GM23338 (cell line): Measurements from ENCODE around the gene APBA1. TPM values are rescaled to one million over a fixed set of nuclear protein-coding genes. Genes with fewer than 3 reads are reported as not detected.

Experiments
- ATAC-seq: fragments of 200-7000 bp; cut with Tn5 transposase; 3 replicates; pipeline ENCODE4 v1.9.1; 2020
- DNase-seq: peaks from one replicate; pipeline ENCODE4 v3.0.0-alpha.2; 2015; ENCODE audit warnings: low spot score
- H2AFZ ChIP-seq: fragments of 200-600 bp; sonication (generic); 2 replicates; pipeline ENCODE4 v1.8.0; 2016; ENCODE audit warnings: antibody characterized with exemption, mild to moderate bottlenecking, moderate library complexity
- H3F3A ChIP-seq: fragments of 200-600 bp; sonication (generic); replicated peaks from 2 replicates; pipeline ENCODE4 v1.8.0; 2017; ENCODE audit warnings: antibody characterized with exemption, mixed run types, low read depth
- H3K27ac ChIP-seq: fragments of 200-600 bp; sonication (generic); 2 replicates; pipeline ENCODE4 v1.6.1; 2016; ENCODE audit warnings: low read depth
- H3K27me3 ChIP-seq: fragments of 200-600 bp; sonication (generic); 2 replicates; pipeline ENCODE4 v1.8.0; 2016; ENCODE audit warnings: mild to moderate bottlenecking, mixed run types, moderate library complexity; ENCODE audit not compliant: insufficient read depth
- H3K36me3 ChIP-seq: fragments of 200-600 bp; sonication (generic); 2 replicates; pipeline ENCODE4 v1.8.0; 2016; ENCODE audit warnings: mild to moderate bottlenecking; ENCODE audit not compliant: insufficient read depth
- H3K4me1 ChIP-seq: fragments of 200-600 bp; sonication (generic); 2 replicates; pipeline ENCODE4 v1.8.0; 2016; ENCODE audit warnings: mild to moderate bottlenecking, moderate library complexity; ENCODE audit not compliant: insufficient read depth
- H3K4me2 ChIP-seq: fragments of 200-600 bp; sonication (generic); 2 replicates; pipeline ENCODE4 v1.7.1; 2017; ENCODE audit warnings: mixed run types
- H3K4me3 ChIP-seq: fragments of 200-600 bp; sonication (generic); 2 replicates; pipeline ENCODE4 v1.6.1; 2016; ENCODE audit warnings: mixed run types
- H3K79me2 ChIP-seq: fragments of 200-600 bp; sonication (generic); replicated peaks from 2 replicates; pipeline ENCODE4 v1.8.0; 2017; ENCODE audit warnings: mild to moderate bottlenecking; ENCODE audit not compliant: insufficient read depth
- H3K9me2 ChIP-seq: fragments of 200-600 bp; sonication (generic); 2 replicates; pipeline ENCODE4 v1.8.0; 2017; ENCODE audit not compliant: insufficient read depth
- H4K20me1 ChIP-seq: fragments of 200-600 bp; sonication (generic); replicated peaks from 2 replicates; pipeline ENCODE4 v1.8.0; 2017; ENCODE audit warnings: mild to moderate bottlenecking; ENCODE audit not compliant: insufficient read depth
- H3K27ac Mint-ChIP-seq: 2 replicates; pipeline ENCODE4 v1.8.0; 2020; ENCODE audit warnings: inconsistent platforms, mild to moderate bottlenecking, moderate library complexity, mixed read lengths
- H3K27me3 Mint-ChIP-seq: 3 replicates; pipeline ENCODE4 v1.8.0; 2022; ENCODE audit warnings: low read depth, mild to moderate bottlenecking, moderate library complexity, mixed read lengths, inconsistent platforms; ENCODE audit not compliant: insufficient read depth, poor library complexity
- H3K36me3 Mint-ChIP-seq: 3 replicates; pipeline ENCODE4 v1.8.0; 2021; ENCODE audit warnings: low read depth, mild to moderate bottlenecking, inconsistent platforms, moderate library complexity, mixed read lengths
- H3K4me1 Mint-ChIP-seq: 3 replicates; pipeline ENCODE4 v1.8.0; 2020; ENCODE audit warnings: mild to moderate bottlenecking, inconsistent platforms, mixed read lengths
- H3K4me3 Mint-ChIP-seq: 3 replicates; pipeline ENCODE4 v1.8.0; 2021; ENCODE audit warnings: moderate library complexity, mild to moderate bottlenecking, inconsistent platforms, mixed read lengths
- H3K9me3 Mint-ChIP-seq: 3 replicates; pipeline ENCODE4 v1.8.0; 2020; ENCODE audit warnings: moderate library complexity, mild to moderate bottlenecking, inconsistent platforms, mixed read lengths
- CREB1 ChIP-seq: fragments of 250-450 bp; sonication (Bioruptor Pico); IDR thresholded peaks from 2 replicates; pipeline ENCODE4 v1.5.0; 2020; ENCODE audit warnings: low read depth, mild to moderate bottlenecking, moderate library complexity
- EZH2 ChIP-seq: fragments of 200-600 bp; sonication (generic); IDR thresholded peaks from one replicate; pipeline ENCODE4 v1.8.0; 2017; ENCODE audit warnings: antibody characterized with exemption, mild to moderate bottlenecking, low read depth; ENCODE audit not compliant: unreplicated experiment
- EZH2phosphoT487 ChIP-seq: fragments of 200-600 bp; sonication (generic); IDR thresholded peaks from one replicate; pipeline ENCODE4 v1.8.1; 2018; ENCODE audit warnings: antibody characterized with exemption; ENCODE audit not compliant: unreplicated experiment
- JUNB ChIP-seq: IDR thresholded peaks from one replicate; pipeline ENCODE4 v1.6.1; 2016; ENCODE audit warnings: antibody characterized with exemption; ENCODE audit not compliant: unreplicated experiment
- NANOG ChIP-seq: IDR thresholded peaks from 2 replicates; pipeline ENCODE4 v1.6.1; 2016; ENCODE audit warnings: antibody characterized with exemption, borderline replicate concordance
- POLR2AphosphoS5 ChIP-seq: IDR thresholded peaks from 2 replicates; pipeline ENCODE4 v1.6.1; 2016; ENCODE audit warnings: antibody characterized with exemption, low read depth
- STAT1 ChIP-seq: IDR thresholded peaks from one replicate; pipeline ENCODE4 v1.6.1; 2016; ENCODE audit warnings: antibody characterized with exemption; ENCODE audit not compliant: unreplicated experiment
- ZNF114 ChIP-seq: fragments of 250-450 bp; sonication (Bioruptor Pico); IDR thresholded peaks from 2 replicates; pipeline ENCODE4 v1.5.0; 2020; ENCODE audit warnings: mild to moderate bottlenecking, moderate library complexity
- ZNF331 ChIP-seq: fragments of 250-450 bp; sonication (Bioruptor Pico); IDR thresholded peaks from 2 replicates; pipeline ENCODE4 v1.5.0; 2020; ENCODE audit warnings: low read depth, mild to moderate bottlenecking, moderate library complexity
- polyA plus RNA-seq: library from polyadenylated mRNA; unstranded; fragments of >200 nt; fragmentation: Nextera tagmentation; extraction: Ambion mirVana; gene quantifications from 2 replicates; pipeline ENCODE4 v1.2.1, GENCODE V29; 2016
- total RNA-seq: library from RNA; depleted of rRNA; stranded (reverse); fragments of >200 nt; shearing (Covaris generic); gene quantifications from 2 replicates; pipeline ENCODE4 v1.2.3, GENCODE V29; 2014
- TF ChIP-seq, protein P1 (sequence below), 2 experiments: fragments of 200-600 bp in 1 of 2; sonication (generic) in 1 of 2; conservative IDR thresholded peaks; 2 replicates each; pipeline versions ENCODE4 v1.5.1 to v1.6.1; 2016 to 2017; ENCODE audit warnings: antibody characterized with exemption in 2 of 2, low read depth in 2 of 2, mild to moderate bottlenecking in 2 of 2, moderate library complexity in 1 of 2
- TF ChIP-seq, protein P2 (sequence below): IDR thresholded peaks from 2 replicates; pipeline ENCODE4 v1.6.1; 2016; ENCODE audit warnings: antibody characterized with exemption
- TF ChIP-seq, protein P3 (sequence below): fragments of 250-450 bp; sonication (Bioruptor Pico); IDR thresholded peaks from 2 replicates; pipeline ENCODE4 v1.5.0; 2020; ENCODE audit warnings: mild to moderate bottlenecking, moderate library complexity
- TF ChIP-seq, protein P4 (sequence below): IDR thresholded peaks from one replicate; pipeline ENCODE4 v1.6.1; 2018; ENCODE audit warnings: antibody characterized with exemption; ENCODE audit not compliant: unreplicated experiment

The APBA1 gene
- total and polyA plus RNA-seq, 2 experiments from 2014 or later, result 0.26 to 1.0 TPM

DNA sequence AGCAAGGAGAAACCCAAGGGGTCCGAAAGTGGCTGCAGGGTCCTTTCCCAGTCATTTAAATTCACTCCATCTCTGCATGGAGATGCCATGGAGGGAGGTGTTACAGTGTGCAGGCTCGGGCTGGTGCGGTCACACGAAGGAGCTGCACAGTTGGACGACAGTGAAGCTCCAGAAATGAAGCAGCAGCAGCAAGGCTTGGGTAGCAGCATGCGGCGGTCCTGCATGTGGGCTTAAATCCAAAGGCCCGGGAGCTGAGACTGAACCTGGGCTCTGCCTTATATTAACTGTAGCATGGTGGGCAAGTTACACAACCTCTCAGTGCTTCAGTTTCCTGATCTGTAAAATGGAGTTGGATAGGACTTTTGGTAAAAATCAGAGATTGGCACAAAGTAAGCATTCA lies 51.4 kb downstream of the APBA1 start:
- H3K4me1 Mint-ChIP-seq, result peaks cover 2% of the 10 kb centered on the region; the same call in 1 of the 3 replicates
- Histone ChIP-seq H3K79me2 (no peaks in the 10 kb centered on the region), H3K4me1 (peaks cover 9% of the 10 kb centered on the region; the same call in 1 of the 2 replicates), H3K9me2 (peaks cover 6% of the 10 kb centered on the region; the same call in 1 of the 2 replicates), H3K4me2 (no peak overlapping the region), H3K27ac (no peak overlapping the region), H3K36me3 (no peaks in the 10 kb centered on the region), H3K27me3 (no peaks in the 10 kb centered on the region), H3K4me3 (no peak overlapping the region), H3F3A (no peaks in the 10 kb centered on the region), H2AFZ (no peak overlapping the region), H4K20me1 (no peaks in the 10 kb centered on the region)
- ATAC-seq (no peak), DNase-seq (no peak)
- H3K36me3 Mint-ChIP-seq, result no peaks in the 10 kb centered on the region
- H3K9me3 Mint-ChIP-seq, result no peaks in the 10 kb centered on the region
- no peak overlapping the region for H3K4me3 Mint-ChIP-seq
- no peaks in the 10 kb centered on the region for H3K27me3 Mint-ChIP-seq
- TF ChIP-seq, protein P1, sequence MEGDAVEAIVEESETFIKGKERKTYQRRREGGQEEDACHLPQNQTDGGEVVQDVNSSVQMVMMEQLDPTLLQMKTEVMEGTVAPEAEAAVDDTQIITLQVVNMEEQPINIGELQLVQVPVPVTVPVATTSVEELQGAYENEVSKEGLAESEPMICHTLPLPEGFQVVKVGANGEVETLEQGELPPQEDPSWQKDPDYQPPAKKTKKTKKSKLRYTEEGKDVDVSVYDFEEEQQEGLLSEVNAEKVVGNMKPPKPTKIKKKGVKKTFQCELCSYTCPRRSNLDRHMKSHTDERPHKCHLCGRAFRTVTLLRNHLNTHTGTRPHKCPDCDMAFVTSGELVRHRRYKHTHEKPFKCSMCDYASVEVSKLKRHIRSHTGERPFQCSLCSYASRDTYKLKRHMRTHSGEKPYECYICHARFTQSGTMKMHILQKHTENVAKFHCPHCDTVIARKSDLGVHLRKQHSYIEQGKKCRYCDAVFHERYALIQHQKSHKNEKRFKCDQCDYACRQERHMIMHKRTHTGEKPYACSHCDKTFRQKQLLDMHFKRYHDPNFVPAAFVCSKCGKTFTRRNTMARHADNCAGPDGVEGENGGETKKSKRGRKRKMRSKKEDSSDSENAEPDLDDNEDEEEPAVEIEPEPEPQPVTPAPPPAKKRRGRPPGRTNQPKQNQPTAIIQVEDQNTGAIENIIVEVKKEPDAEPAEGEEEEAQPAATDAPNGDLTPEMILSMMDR (conservative IDR thresholded peaks at IDR 0.05; ENCODE audit: low read depth in 2 of 2), result no peak
- TF ChIP-seq, protein P2, sequence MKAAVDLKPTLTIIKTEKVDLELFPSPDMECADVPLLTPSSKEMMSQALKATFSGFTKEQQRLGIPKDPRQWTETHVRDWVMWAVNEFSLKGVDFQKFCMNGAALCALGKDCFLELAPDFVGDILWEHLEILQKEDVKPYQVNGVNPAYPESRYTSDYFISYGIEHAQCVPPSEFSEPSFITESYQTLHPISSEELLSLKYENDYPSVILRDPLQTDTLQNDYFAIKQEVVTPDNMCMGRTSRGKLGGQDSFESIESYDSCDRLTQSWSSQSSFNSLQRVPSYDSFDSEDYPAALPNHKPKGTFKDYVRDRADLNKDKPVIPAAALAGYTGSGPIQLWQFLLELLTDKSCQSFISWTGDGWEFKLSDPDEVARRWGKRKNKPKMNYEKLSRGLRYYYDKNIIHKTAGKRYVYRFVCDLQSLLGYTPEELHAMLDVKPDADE, result no peak
- TF ChIP-seq EZH2, result no peak
- no peak for TF ChIP-seq NANOG
- TF ChIP-seq, protein P3, sequence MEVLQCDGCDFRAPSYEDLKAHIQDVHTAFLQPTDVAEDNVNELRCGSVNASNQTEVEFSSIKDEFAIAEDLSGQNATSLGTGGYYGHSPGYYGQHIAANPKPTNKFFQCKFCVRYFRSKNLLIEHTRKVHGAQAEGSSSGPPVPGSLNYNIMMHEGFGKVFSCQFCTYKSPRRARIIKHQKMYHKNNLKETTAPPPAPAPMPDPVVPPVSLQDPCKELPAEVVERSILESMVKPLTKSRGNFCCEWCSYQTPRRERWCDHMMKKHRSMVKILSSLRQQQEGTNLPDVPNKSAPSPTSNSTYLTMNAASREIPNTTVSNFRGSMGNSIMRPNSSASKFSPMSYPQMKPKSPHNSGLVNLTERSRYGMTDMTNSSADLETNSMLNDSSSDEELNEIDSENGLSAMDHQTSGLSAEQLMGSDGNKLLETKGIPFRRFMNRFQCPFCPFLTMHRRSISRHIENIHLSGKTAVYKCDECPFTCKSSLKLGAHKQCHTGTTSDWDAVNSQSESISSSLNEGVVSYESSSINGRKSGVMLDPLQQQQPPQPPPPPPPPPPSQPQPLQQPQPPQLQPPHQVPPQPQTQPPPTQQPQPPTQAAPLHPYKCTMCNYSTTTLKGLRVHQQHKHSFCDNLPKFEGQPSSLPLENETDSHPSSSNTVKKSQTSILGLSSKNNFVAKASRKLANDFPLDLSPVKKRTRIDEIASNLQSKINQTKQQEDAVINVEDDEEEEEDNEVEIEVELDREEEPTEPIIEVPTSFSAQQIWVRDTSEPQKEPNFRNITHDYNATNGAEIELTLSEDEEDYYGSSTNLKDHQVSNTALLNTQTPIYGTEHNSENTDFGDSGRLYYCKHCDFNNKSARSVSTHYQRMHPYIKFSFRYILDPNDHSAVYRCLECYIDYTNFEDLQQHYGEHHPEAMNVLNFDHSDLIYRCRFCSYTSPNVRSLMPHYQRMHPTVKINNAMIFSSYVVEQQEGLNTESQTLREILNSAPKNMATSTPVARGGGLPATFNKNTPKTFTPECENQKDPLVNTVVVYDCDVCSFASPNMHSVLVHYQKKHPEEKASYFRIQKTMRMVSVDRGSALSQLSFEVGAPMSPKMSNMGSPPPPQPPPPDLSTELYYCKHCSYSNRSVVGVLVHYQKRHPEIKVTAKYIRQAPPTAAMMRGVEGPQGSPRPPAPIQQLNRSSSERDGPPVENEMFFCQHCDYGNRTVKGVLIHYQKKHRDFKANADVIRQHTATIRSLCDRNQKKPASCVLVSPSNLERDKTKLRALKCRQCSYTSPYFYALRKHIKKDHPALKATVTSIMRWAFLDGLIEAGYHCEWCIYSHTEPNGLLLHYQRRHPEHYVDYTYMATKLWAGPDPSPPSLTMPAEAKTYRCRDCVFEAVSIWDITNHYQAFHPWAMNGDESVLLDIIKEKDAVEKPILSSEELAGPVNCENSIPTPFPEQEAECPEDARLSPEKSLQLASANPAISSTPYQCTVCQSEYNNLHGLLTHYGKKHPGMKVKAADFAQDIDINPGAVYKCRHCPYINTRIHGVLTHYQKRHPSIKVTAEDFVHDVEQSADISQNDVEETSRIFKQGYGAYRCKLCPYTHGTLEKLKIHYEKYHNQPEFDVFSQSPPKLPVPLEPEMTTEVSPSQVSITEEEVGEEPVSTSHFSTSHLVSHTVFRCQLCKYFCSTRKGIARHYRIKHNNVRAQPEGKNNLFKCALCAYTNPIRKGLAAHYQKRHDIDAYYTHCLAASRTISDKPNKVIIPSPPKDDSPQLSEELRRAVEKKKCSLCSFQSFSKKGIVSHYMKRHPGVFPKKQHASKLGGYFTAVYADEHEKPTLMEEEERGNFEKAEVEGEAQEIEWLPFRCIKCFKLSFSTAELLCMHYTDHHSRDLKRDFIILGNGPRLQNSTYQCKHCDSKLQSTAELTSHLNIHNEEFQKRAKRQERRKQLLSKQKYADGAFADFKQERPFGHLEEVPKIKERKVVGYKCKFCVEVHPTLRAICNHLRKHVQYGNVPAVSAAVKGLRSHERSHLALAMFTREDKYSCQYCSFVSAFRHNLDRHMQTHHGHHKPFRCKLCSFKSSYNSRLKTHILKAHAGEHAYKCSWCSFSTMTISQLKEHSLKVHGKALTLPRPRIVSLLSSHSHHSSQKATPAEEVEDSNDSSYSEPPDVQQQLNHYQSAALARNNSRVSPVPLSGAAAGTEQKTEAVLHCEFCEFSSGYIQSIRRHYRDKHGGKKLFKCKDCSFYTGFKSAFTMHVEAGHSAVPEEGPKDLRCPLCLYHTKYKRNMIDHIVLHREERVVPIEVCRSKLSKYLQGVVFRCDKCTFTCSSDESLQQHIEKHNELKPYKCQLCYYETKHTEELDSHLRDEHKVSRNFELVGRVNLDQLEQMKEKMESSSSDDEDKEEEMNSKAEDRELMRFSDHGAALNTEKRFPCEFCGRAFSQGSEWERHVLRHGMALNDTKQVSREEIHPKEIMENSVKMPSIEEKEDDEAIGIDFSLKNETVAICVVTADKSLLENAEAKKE (CRISPR knock-in tag), result no peak
- TF ChIP-seq JUNB, result no peak
- TF ChIP-seq POLR2AphosphoS5, result no peak
- no peak for TF ChIP-seq EZH2phosphoT487
- TF ChIP-seq ZNF331 (CRISPR knock-in tag), result no peak
- no peak for TF ChIP-seq ZNF114 (CRISPR knock-in tag)
- TF ChIP-seq, protein P4, sequence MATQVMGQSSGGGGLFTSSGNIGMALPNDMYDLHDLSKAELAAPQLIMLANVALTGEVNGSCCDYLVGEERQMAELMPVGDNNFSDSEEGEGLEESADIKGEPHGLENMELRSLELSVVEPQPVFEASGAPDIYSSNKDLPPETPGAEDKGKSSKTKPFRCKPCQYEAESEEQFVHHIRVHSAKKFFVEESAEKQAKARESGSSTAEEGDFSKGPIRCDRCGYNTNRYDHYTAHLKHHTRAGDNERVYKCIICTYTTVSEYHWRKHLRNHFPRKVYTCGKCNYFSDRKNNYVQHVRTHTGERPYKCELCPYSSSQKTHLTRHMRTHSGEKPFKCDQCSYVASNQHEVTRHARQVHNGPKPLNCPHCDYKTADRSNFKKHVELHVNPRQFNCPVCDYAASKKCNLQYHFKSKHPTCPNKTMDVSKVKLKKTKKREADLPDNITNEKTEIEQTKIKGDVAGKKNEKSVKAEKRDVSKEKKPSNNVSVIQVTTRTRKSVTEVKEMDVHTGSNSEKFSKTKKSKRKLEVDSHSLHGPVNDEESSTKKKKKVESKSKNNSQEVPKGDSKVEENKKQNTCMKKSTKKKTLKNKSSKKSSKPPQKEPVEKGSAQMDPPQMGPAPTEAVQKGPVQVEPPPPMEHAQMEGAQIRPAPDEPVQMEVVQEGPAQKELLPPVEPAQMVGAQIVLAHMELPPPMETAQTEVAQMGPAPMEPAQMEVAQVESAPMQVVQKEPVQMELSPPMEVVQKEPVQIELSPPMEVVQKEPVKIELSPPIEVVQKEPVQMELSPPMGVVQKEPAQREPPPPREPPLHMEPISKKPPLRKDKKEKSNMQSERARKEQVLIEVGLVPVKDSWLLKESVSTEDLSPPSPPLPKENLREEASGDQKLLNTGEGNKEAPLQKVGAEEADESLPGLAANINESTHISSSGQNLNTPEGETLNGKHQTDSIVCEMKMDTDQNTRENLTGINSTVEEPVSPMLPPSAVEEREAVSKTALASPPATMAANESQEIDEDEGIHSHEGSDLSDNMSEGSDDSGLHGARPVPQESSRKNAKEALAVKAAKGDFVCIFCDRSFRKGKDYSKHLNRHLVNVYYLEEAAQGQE, result no peak
- TF ChIP-seq STAT1, result no peak
- no peak for TF ChIP-seq CREB1
- no peak overlapping the region for H3K27ac Mint-ChIP-seq
